Chondrocyte (in vitro differentiated cells): Measurements from ENCODE around the gene MEN1. TPM values are rescaled to one million over a fixed set of nuclear protein-coding genes. Genes with fewer than 3 reads are reported as not detected.

Source experiments
- DNase-seq: peaks from one replicate; pipeline ENCODE4 v3.0.0; 2021; ENCODE audit warnings: mixed read lengths, low spot score
- H3K27ac Mint-ChIP-seq: one replicate; pipeline ENCODE4 v1.8.0; 2021; ENCODE audit warnings: mild to moderate bottlenecking, moderate library complexity, mixed read lengths; ENCODE audit not compliant: unreplicated experiment
- H3K27me3 Mint-ChIP-seq: 2 replicates; pipeline ENCODE4 v1.8.0; 2021; ENCODE audit warnings: low read depth, mixed read lengths
- H3K36me3 Mint-ChIP-seq: 2 replicates; pipeline ENCODE4 v1.8.0; 2021; ENCODE audit warnings: low read depth, mixed read lengths
- H3K4me1 Mint-ChIP-seq: 2 replicates; pipeline ENCODE4 v1.8.0; 2021; ENCODE audit warnings: low read depth, mild to moderate bottlenecking, mixed read lengths
- H3K4me3 Mint-ChIP-seq: one replicate; pipeline ENCODE4 v1.8.0; 2021; ENCODE audit warnings: mild to moderate bottlenecking, moderate library complexity, mixed read lengths; ENCODE audit not compliant: unreplicated experiment
- H3K9me3 Mint-ChIP-seq: 2 replicates; pipeline ENCODE4 v1.8.0; 2021; ENCODE audit warnings: low read depth, mixed read lengths
- CTCF ChIP-seq: fragments of 200-600 bp; sonication (generic); IDR thresholded peaks from 2 replicates; pipeline ENCODE4 v1.5.0; 2021; ENCODE audit warnings: antibody characterized with exemption, mild to moderate bottlenecking, moderate library complexity
- total RNA-seq: library from RNA; stranded (reverse); gene quantifications from 3 replicates; pipeline ENCODE4 v1.2.1, GENCODE V29; 2021

MEN1 gene
- total RNA-seq, 1 donor from 2014 or later: 19.5 TPM

GRCh38 chr11:64757549-64758329 lies 52.6 kb downstream of the MEN1 start:
- H3K9me3 Mint-ChIP-seq: no peaks in the 10 kb centered on the region
- no peak overlapping the region for H3K4me3 Mint-ChIP-seq
- TF ChIP-seq CTCF: no peak
- no peaks in the 10 kb centered on the region for H3K27me3 Mint-ChIP-seq
- peaks cover 5% of the 10 kb centered on the region for H3K36me3 Mint-ChIP-seq
- no peak overlapping the region for H3K27ac Mint-ChIP-seq
- H3K4me1 Mint-ChIP-seq: peaks cover 24% of the 10 kb centered on the region
- DNase-seq: peak; percentile 75

GRCh38 chr11:64755681-64756361 lies 54.5 kb downstream of the MEN1 start:
- Mint-ChIP-seq H3K27ac (no peak overlapping the region), H3K4me3 (no peak overlapping the region), H3K4me1 (peaks cover 16% of the 10 kb centered on the region), H3K36me3 (no peaks in the 10 kb centered on the region), H3K27me3 (no peaks in the 10 kb centered on the region), H3K9me3 (no peaks in the 10 kb centered on the region)
- DNase-seq: peak; percentile 74
- TF ChIP-seq CTCF: no peak

GRCh38 chr11:64754919-64755662 lies 55.3 kb downstream of the MEN1 start:
- no peaks in the 10 kb centered on the region for H3K27me3 Mint-ChIP-seq
- H3K36me3 Mint-ChIP-seq: no peaks in the 10 kb centered on the region
- no peak overlapping the region for H3K4me3 Mint-ChIP-seq
- TF ChIP-seq CTCF: no peak
- H3K4me1 Mint-ChIP-seq: peaks cover 9% of the 10 kb centered on the region
- H3K27ac Mint-ChIP-seq: no peak overlapping the region
- peak; percentile 73 for DNase-seq
- H3K9me3 Mint-ChIP-seq: no peaks in the 10 kb centered on the region

- Mint-ChIP-seq H3K27ac (no peak overlapping the region), H3K9me3 (no peaks in the 10 kb centered on the region), H3K4me1 (peaks cover 2% of the 10 kb centered on the region), H3K36me3 (no peaks in the 10 kb centered on the region), H3K4me3 (no peak overlapping the region), H3K27me3 (no peaks in the 10 kb centered on the region)
- TF ChIP-seq CTCF: no peak
- peak; percentile 75 for DNase-seq
Observed at GRCh38 chr11:64754124-64754918, 56.0 kb downstream of the MEN1 start.

Other genes with a start within 250 kb of the MEN1 start
- gene SLC22A12, start 219.3 kb downstream of the MEN1 start, total RNA-seq: not detected in 3 replicates
- 1.1 to 3.0 TPM (median 1.8 TPM) in 3 replicates for gene NRXN2, start 87.4 kb downstream of the MEN1 start, total RNA-seq
- 4.7 to 11.4 TPM (median 10.1 TPM) in 3 replicates for gene RASGRP2, start 66.4 kb downstream of the MEN1 start, total RNA-seq
- gene PYGM, start 50.6 kb downstream of the MEN1 start, total RNA-seq: 0.65 to 1.6 TPM (median 1.2 TPM) in 3 replicates
- 183 to 198 TPM (median 190 TPM) in 3 replicates for gene SF1, start 32.0 kb downstream of the MEN1 start, total RNA-seq
- 11.3 to 17.8 TPM (median 13.4 TPM) in 3 replicates for gene MAP4K2, start 7.3 kb downstream of the MEN1 start, total RNA-seq
- 0.17 to 0.46 TPM (median 0.35 TPM) in 3 replicates for gene CDC42BPG, start 34.1 kb upstream of the MEN1 start, total RNA-seq
- gene EHD1, start 68.1 kb upstream of the MEN1 start, total RNA-seq: 78.9 to 129 TPM (median 111 TPM) in 3 replicates
- 15.2 to 21.9 TPM (median 16.3 TPM) in 3 replicates for gene ATG2A, start 106.7 kb upstream of the MEN1 start, total RNA-seq
- gene PPP2R5B, start 114.1 kb upstream of the MEN1 start, total RNA-seq: 21.7 to 33.2 TPM (median 29.3 TPM) in 3 replicates
- not detected in 3 replicates for gene GPHA2, start 125.3 kb upstream of the MEN1 start, total RNA-seq
- gene MAJIN, start 161.6 kb upstream of the MEN1 start, total RNA-seq: not detected in 3 replicates
- gene BATF2, start 186.4 kb upstream of the MEN1 start, total RNA-seq: not detected in 3 replicates
- 80.1 to 85.5 TPM (median 83.7 TPM) in 3 replicates for gene ARL2, start 203.6 kb upstream of the MEN1 start, total RNA-seq
- gene SNX15, start 216.9 kb upstream of the MEN1 start, total RNA-seq: 21.0 to 26.1 TPM (median 24.9 TPM) in 3 replicates
- gene SAC3D1, start 230.7 kb upstream of the MEN1 start, total RNA-seq: 13.1 to 18.2 TPM (median 14.3 TPM) in 3 replicates
- gene NAALADL1, start 248.0 kb upstream of the MEN1 start, total RNA-seq: not detected in 3 replicates